ENCODE results near the gene NRG3.

Gene NRG3

DNA sequence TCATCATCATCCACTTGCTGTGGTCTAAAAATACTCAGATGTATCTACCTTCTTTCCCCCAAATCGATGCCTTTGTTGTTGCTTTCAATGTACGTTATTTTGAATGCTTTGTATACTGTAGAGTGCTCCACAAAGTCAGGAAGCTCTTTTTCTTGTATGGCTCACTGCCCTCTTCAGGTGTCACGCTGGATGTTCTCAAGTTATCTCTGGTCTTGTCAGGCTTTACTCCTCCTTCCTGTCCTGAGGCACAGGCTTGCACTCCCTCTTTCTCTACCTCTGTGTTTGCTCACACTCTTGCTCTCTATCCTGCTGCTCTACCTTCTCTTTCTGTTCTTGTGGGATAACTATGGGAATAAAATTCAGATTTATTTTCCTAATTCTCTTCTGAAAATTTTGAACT, 381.3 kb downstream of the NRG3 start:
- Histone ChIP-seq H3K36me3 (no peaks in the 10 kb centered on the region), H3K9me3 (no peaks in the 10 kb centered on the region), H3K27me3 (no peaks in the 10 kb centered on the region), H3K4me1 (no peaks in the 10 kb centered on the region), H3K4me3 (no peak overlapping the region), H3K27ac (no peak overlapping the region)
- no peak for DNase-seq
- no peak for TF ChIP-seq CTCF (IDR thresholded peaks at IDR 0.05)
- intact Hi-C loops (cut with DNase I; ENCODE audit: low total_unique reads): no loop called here

GRCh38 chr10:82266438-82266837, 391.4 kb downstream of the NRG3 start:
- no peaks in the 10 kb centered on the region for H3K36me3 ChIP-seq
- no peak overlapping the region for H3K27ac ChIP-seq
- H3K27me3 ChIP-seq: no peaks in the 10 kb centered on the region
- no peaks in the 10 kb centered on the region for H3K4me1 ChIP-seq
- DNase-seq: no peak
- intact Hi-C loops (cut with DNase I; ENCODE audit: low total_unique reads): no loop called here
- H3K9me3 ChIP-seq: no peaks in the 10 kb centered on the region
- no peak for TF ChIP-seq CTCF (IDR thresholded peaks at IDR 0.05)
- no peak overlapping the region for H3K4me3 ChIP-seq

DNA sequence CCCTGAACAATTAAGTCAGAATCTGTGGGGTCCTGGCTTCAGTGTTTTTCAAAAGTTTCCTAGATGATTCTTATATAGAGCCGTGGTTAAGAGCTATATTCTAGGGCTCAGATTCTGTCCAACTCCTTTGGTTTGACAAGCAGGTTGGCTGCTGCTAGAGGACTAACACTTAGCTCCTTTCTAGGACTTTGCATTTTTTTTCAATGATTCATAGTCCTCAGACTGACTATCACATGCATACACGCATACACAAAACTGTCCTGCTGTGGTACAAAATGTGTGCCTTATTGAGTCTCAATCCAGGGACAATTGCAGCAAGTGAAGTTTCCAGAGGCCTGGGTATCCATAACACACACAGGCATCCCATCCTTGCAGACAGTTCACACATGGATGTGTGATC, 392.0 kb downstream of the NRG3 start:
- no peaks in the 10 kb centered on the region for H3K27me3 ChIP-seq
- intact Hi-C loops (cut with DNase I; ENCODE audit: low total_unique reads): no loop called here
- no peaks in the 10 kb centered on the region for H3K36me3 ChIP-seq
- no peak overlapping the region for H3K4me3 ChIP-seq
- H3K4me1 ChIP-seq: no peaks in the 10 kb centered on the region
- H3K27ac ChIP-seq: no peak overlapping the region
- H3K9me3 ChIP-seq: no peaks in the 10 kb centered on the region
- no peak for TF ChIP-seq CTCF (IDR thresholded peaks at IDR 0.05)
- no peak for DNase-seq

DNA sequence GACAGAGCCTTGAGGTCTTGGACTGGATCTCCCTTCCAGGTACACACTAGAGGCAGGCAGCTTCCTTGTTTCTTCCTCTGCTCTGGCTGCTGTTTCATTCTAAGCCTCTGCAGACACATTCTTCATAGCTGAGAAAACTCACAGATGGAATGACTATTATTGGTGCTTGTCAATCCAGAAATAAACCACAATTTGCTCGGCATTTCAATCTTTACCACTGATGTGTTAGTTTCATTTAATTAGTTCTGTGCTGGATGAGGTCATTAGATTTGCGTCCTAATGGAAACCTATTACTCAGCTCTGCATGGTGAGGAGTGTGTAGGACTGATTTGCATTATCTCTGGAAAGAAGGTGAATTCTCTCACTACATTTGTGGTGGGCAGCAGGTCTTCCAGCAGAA, 392.5 kb downstream of the NRG3 start:
- no peak for DNase-seq
- no peak for TF ChIP-seq CTCF (IDR thresholded peaks at IDR 0.05)
- Histone ChIP-seq H3K4me3 (no peak overlapping the region), H3K4me1 (no peaks in the 10 kb centered on the region), H3K27me3 (no peaks in the 10 kb centered on the region), H3K27ac (no peak overlapping the region), H3K36me3 (no peaks in the 10 kb centered on the region), H3K9me3 (no peaks in the 10 kb centered on the region)
- intact Hi-C loops (cut with DNase I; ENCODE audit: low total_unique reads): no loop called here

GRCh38 chr10:82267960-82268359, 393.0 kb downstream of the NRG3 start:
- no peak overlapping the region for H3K4me3 ChIP-seq
- no peaks in the 10 kb centered on the region for H3K4me1 ChIP-seq
- H3K9me3 ChIP-seq: no peaks in the 10 kb centered on the region
- intact Hi-C loops (cut with DNase I; ENCODE audit: low total_unique reads): no loop called here
- no peak for DNase-seq
- no peaks in the 10 kb centered on the region for H3K27me3 ChIP-seq
- no peak for TF ChIP-seq CTCF (IDR thresholded peaks at IDR 0.05)
- no peaks in the 10 kb centered on the region for H3K36me3 ChIP-seq
- H3K27ac ChIP-seq: no peak overlapping the region

- intact Hi-C loops (cut with DNase I; ENCODE audit: low total_unique reads): no loop called here
- no peak overlapping the region for H3K4me3 ChIP-seq
- H3K4me1 ChIP-seq: no peaks in the 10 kb centered on the region
- no peaks in the 10 kb centered on the region for H3K27me3 ChIP-seq
- TF ChIP-seq CTCF (IDR thresholded peaks at IDR 0.05): no peak
- H3K36me3 ChIP-seq: no peaks in the 10 kb centered on the region
- DNase-seq: no peak
- no peak overlapping the region for H3K27ac ChIP-seq
- no peaks in the 10 kb centered on the region for H3K9me3 ChIP-seq
Observed at GRCh38 chr10:82277591-82277990, 402.6 kb downstream of the NRG3 start.

Data from tibial artery (tissue), 4 donors.